Colon (tissue), 2 donors: ENCODE measurements around the gene ADAMTS13.

Experiments
- FAIRE-seq: peaks from 2 replicates; lab custom pipeline; 2012; peaks lifted over from hg19 to GRCh38; lab: Jason Lieb, UNC
- donor health status: control.
- donor health status: control.

ADAMTS13 gene

DNA sequence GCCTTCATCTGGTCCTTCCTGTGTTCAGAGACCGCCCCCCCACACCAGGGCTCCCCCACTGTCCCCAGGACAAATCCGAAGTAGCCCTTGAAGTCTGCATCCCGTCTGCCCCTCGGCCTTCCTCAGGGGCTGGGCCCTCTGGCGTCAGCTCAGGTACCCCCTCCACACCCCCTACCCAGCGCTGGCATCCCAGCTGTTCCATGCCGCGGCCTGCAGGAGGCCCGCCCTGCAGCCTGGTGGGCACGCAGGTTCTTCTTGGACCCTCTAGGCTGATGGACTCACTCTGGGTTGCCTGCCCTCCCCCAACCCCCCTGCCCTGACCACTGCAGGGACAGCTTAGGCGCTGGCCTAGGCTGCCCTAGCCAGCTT, 50.1 kb downstream of the ADAMTS13 start:
- FAIRE-seq, result no peak

GRCh38 chr9:133472753-133473378, 50.7 kb downstream of the ADAMTS13 start:
- FAIRE-seq, result no peak

GRCh38 chr9:133473743-133474142, 51.6 kb downstream of the ADAMTS13 start:
- FAIRE-seq, result no peak

GRCh38 chr9:133474215-133474614, 52.0 kb downstream of the ADAMTS13 start:
- FAIRE-seq, result no peak

DNA sequence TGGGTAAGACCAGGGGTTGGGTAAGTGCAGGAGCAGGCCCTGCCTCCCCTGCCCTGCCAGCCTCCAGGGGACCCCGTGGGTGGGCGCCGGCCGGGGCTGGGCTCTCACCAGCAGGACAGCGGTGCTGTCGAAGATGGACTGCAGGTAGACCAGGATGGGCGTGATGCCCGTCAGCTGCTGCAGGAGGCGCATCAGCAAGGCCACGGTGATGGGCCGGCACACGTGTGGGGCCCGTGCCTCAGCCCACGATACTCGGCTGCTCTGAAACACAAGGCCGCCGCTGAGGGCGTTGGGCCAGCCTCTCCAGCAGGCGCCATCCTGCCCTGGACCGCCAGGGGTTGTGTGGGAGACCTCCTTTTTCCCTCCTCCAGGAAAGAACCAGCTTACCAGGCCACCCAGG, 52.7 kb downstream of the ADAMTS13 start:
- no peak for FAIRE-seq

- no peak for FAIRE-seq
Measured at GRCh38 chr9:133475292-133476012, 53.3 kb downstream of the ADAMTS13 start.

DNA sequence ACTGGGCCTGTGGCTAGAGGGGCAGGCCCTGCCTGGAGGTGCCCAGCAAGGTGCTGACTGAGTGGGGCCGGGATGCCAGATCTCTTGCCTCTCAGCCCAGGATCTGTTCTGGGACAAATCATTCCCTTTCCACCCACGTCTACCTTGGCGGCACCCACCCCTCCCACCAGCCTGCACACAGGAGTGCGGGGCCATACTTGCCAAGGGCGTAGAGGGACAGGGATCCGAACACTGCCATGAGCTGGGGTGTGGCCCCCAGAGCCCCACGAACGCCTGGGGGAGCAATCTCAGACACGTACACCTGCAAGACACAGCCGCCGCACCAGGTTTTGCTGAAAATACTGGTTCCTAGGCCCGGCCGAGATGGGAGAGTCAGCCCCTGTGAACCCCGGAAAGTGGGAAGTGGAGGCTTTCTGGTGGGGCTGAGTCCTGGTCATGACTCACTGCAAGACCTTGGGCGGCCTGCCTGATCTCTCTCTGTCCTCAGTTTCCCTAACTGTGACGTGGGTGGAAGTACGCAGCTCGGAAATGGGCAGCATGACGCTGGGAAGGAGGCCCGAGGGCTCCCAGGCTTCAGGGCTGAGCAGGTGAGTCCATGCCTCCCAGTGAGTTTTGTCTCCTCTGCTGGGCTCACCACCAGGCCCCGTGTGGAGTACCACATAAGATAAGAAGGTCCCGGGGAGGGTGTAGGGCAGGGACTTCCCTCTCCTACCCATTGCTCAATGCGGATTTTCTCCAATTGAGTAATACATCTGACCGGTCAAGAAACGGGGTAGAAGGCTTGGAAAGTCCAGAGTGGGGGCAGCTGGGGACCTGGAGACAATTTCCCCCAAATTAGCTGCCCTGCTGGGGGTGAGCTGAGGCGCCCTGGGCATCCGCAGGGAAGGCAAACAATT, 54.1 kb downstream of the ADAMTS13 start:
- no peak for FAIRE-seq

DNA sequence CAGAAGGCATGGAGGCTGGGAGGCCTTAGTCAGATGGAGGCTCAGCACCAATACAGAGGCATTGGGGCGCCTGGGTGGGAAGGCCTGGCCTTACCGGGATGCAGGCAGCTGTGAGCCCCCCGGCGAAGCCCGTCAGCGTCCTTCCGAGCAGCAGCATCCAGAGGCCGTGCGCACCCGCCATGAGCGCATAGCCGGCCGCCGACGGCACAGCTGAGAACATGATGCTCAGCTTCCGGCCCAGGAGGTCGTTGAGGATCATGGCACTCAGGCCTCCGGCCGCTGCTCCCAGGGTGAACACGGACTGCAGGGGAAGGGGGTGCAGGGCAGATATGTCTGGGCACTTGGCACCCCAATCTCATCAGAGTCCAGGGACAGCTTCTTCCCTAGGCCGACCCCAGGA, 54.8 kb downstream of the ADAMTS13 start:
- no peak for FAIRE-seq

DNA sequence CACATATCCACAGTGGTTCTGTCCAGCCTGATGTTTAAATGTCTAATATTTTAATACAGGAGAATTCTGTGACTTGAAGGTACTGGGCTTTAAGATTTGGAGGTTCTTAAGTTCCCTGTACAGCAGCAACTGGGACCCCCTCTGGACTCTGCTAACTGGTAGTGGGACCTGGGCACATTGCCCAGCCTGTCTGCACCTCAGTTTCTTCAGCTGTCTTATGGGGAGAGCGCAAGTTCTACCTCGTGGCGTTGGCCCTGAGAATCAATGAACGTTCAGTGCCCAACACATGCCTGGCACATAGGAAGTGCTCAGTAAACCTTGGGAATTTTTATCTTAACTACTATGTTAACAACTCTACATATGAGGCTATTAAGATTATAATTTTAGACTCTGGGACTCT, 55.3 kb downstream of the ADAMTS13 start:
- FAIRE-seq, result no peak

GRCh38 chr9:133477992-133478850, 56.1 kb downstream of the ADAMTS13 start:
- FAIRE-seq, result no peak

GRCh38 chr9:133478851-133479711, 56.9 kb downstream of the ADAMTS13 start, which contains the start of gene SLC2A6:
Gene SLC2A6, minus strand, starts transcription at chr9:133479099. Its CDS starts 40 bp downstream, at chr9:133479059.
- FAIRE-seq, result no peak

DNA sequence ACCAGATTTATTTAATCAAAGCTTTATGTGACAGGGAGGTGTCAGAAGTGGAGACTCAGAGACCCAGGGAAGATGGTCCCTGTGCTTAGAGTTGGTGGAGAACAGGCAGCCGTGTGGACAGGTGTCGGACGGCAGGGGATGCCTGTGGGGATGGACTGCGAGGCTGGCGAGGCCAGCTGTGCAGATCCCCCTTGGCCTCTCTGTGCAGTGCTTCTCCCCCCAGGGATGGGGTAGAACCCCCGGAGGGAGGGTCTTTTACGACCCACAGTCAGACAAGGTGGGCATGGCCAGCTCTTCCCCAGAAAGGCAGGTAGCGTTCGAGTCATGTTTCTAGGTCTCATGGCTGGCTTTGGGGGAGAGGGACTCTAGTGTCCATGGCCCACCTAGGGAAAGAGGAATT, 61.4 kb downstream of the ADAMTS13 start:
- FAIRE-seq, result no peak

DNA sequence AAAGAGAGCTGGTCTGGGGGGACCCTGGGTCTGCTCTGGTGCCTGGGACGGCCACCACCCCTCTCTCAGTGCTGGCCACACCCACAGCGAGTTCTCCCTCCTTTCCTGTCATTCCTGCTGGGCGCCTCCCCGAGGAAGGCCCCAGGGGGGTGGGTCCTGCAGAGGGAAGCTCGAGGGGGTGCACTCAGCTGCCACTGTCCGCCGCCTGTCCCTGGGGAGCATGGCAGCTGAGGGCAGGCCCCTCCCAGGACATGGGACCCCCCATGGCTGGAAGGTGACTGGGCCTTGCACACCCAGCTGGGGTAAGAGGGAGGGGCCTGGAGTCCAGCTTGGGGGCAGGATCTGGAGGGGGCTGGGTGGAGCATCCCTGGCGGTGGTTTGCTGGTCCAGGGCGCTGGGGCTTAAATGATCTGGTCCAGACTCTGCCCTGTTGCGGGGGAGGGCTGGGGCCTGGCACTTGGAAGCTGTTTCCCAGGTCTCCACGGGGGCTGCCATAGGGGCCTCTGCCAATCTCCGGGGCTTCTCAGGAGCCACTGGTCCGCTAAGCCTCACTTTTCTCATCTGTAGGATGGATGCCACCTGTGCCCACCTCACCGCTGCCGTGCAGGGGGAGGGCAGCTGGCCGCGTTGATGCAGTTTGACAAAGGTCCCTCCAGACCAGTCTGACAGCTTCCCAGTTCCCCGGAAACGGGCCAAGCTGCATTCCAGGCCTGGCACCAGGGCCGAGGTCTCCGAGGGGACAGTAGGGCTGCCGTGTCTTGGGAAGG, 62.7 kb downstream of the ADAMTS13 start:
- FAIRE-seq, result no peak

GRCh38 chr9:133485531-133486260, 63.5 kb downstream of the ADAMTS13 start:
- FAIRE-seq, result no peak

DNA sequence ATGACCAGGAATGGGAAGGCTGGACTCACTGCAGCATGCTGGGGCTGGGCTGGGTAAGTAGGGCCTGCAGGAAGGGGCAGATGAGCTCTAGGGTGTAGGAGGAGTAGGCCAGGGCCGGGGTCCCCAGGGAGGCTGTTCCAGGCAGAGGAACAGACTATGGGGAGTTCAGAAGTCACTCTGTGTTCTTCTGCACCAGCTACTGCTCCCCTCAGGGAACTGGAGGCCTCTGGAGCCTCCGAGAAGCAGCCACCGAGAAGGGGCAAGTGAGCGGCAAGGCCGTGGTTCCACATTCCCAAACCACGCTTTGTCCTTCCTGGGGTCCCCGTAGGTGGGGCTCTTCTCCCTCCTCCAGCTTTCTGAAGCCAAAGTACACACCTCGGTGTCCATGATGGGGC, 65.2 kb downstream of the ADAMTS13 start:
- no peak for FAIRE-seq

DNA sequence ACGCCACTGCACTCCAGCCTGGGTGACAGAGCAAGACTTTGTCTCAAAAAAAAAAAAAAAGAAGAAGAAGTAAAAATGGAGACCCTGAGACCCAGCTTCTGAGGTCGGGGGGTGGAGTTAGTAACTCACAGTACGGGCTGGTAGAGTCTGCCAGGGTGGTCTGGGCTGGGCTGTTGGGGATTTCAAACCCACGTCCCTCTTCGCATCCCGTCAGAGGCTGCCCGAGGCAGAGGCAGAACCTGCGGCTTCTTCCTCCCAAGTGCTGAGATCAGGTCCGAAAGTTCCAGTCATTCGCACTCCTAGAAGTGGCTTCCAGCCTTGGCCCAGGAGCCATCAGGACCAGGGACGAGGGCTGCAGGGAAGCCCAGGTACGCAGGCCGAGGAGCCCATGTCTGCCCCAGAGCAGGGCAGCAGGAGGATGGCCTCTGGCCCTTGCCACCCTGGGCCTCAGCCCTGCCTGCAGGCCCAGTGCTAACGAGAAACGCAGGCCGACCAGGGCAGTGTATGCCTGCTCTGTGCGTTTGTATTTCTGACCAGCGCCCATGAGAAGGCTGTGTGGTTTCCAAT, 66.6 kb downstream of the ADAMTS13 start:
- FAIRE-seq, result no peak

DNA sequence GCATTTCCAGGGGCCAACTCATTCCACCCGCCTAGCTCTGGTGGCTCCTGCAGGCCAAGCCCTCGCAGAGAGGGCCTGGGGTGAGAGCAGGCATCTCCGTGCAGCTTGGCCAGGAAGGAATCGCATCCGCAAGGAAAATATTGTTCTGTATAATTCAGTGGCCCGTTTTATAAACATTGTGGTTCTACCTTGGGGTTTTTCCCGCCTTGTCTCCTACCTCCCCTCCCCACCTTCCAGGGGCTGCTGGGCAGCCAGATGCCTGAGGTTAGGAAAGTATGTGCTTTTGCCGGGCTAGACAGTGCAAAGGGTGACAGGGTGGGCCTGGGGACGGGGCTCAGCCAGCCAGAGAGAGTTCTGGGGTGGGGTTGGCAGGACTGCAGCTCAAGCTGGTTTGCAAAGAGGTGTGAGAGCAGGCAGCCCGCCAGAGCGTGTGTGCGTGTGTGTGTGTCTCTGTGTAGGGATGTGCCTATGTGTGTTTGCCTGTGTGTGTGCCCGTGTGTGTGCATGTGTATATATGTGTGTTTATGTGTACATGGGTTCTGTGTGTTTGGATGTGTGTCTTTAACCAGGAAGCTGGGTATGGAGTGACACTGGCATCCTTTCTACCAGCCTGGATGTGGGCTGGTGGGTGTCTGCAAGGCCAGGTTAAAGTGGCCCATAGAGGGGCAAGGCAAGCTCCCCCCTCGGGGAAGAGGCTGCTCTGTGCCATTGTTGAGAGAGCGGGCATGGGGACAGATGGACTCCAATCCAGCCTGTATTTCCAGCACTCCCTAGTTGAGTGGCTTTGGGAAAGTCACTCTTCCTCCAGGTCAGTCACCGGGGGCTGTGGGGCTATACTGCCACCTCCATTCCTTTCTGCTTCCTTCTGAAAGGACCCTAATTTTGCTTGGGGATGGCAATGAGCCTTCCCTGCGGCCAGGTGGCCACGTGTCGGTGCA, 67.4 kb downstream of the ADAMTS13 start:
- FAIRE-seq, result no peak

DNA sequence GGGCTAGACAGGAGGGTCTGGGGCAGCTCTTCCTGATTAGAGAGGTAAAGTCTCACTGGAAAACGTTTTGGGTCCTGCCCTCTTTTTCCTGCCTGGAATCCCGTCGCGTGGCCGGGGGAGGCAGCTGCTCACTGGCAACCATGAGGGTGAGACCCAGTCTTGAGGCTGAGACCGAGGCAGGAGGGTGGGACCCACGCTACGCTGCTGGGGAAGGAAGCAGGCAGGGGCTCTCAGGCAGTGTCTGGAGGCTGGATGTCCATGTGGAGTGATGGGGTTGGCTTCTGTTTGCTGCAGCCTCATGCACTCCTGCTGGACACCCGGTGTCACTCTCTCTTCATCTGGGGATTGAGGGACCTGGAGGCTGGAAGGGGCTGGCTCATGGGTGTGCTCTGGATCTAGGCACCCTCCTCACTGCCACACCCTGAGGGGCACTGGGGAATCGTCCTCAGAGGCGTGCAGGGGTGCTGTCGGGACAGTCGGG, 68.1 kb downstream of the ADAMTS13 start:
- FAIRE-seq, result no peak
